A549 (cell line): ENCODE results near the gene FOXQ1. TPM values are rescaled to one million over a fixed set of nuclear protein-coding genes. Genes with fewer than 3 reads are reported as not detected.

ENCODE experiments used
- ATAC-seq, 2 experiments: fragments of 200-7000 bp in 1 of 2; fragments of >200 bp in 1 of 2; cut with Nextera tagmentation in 1 of 2; cut with Tn5 transposase in 1 of 2; 3 replicates each; pipeline versions ENCODE4 v1.8.0 to v1.9.1; 2018 to 2020; ENCODE audit warnings: mild to moderate bottlenecking in 1 of 2, moderate library complexity in 1 of 2
- CTCF ChIA-PET: fragments of 300-600 bp; sonication (Branson Sonifier 250); formaldehyde crosslinking; extraction: SDS; loops from one replicate; lab custom pipeline; 2021; ENCODE audit warnings: antibody characterized with exemption, inconsistent platforms; lab: Yijun Ruan, JAX
- POLR2A ChIA-PET: fragments of 350-600 bp; formaldehyde crosslinking; extraction: SDS; loops from one replicate; lab custom pipeline; 2021; ENCODE audit warnings: antibody characterized with exemption, inconsistent platforms; lab: Yijun Ruan, JAX
- DNase-seq, 2 experiments: peaks; one replicate each; pipeline versions ENCODE4 v3.0.0 to v3.0.0-alpha.2; 2011 to 2016; ENCODE audit warnings: low read depth in 1 of 2, low spot score in 1 of 2
- FAIRE-seq: peaks from 2 replicates; lab custom pipeline; 2011; peaks lifted over from hg19 to GRCh38; lab: Jason Lieb, UNC
- H3K27ac ChIP-seq, 2 experiments: fragments of >200 bp; sonication (Bioruptor Twin); formaldehyde crosslinking; 3 replicates each; pipeline ENCODE4 v1.5.1; 2016 to 2017
- H3K4me1 ChIP-seq: fragments of >200 bp; sonication (Bioruptor Twin); formaldehyde crosslinking; 3 replicates; pipeline ENCODE4 v1.6.1; 2016
- H3K4me2 ChIP-seq: fragments of >200 bp; sonication (Bioruptor Twin); formaldehyde crosslinking; 3 replicates; pipeline ENCODE4 v1.6.1; 2016
- H3K4me3 ChIP-seq: fragments of >200 bp; sonication (Bioruptor Twin); formaldehyde crosslinking; 3 replicates; pipeline ENCODE4 v1.5.1; 2016
- H3K9me3 ChIP-seq: fragments of >200 bp; sonication (Bioruptor Twin); formaldehyde crosslinking; 3 replicates; pipeline ENCODE4 v1.6.1; 2016
- CHD2 ChIP-seq: fragments of 150-350 bp; IDR thresholded peaks from 2 replicates; pipeline ENCODE4 v1.6.1; 2014; ENCODE audit warnings: low read length; ENCODE audit not compliant: partially characterized antibody
- CHD4 ChIP-seq: fragments of 200-600 bp; sonication (generic); IDR thresholded peaks from 2 replicates; pipeline ENCODE4 v1.6.1; 2016; ENCODE audit warnings: antibody characterized with exemption, mild to moderate bottlenecking, borderline replicate concordance
- EHMT2 ChIP-seq: fragments of 200-600 bp; sonication (generic); IDR thresholded peaks from 2 replicates; pipeline ENCODE4 v1.6.1; 2016; ENCODE audit warnings: antibody characterized with exemption, low read depth, mild to moderate bottlenecking, moderate library complexity
- ESRRA ChIP-seq: fragments of 150-350 bp; IDR thresholded peaks from 2 replicates; pipeline ENCODE4 v1.6.1; 2014; ENCODE audit warnings: mild to moderate bottlenecking, low read length, borderline replicate concordance
- FOSL2 ChIP-seq, 2 experiments: fragments of 450-650 bp in 1 of 2; fragments of >200 bp in 1 of 2; sonication (Bioruptor Twin) in 1 of 2; formaldehyde crosslinking; IDR thresholded peaks; 2 replicates each; pipeline versions ENCODE4 v1.5.0 to v1.6.1; 2016 to 2020; ENCODE audit warnings: mild to moderate bottlenecking in 1 of 2, moderate library complexity in 1 of 2
- FOXS1 ChIP-seq: fragments of 250-450 bp; sonication (Bioruptor Pico); IDR thresholded peaks from 2 replicates; pipeline ENCODE4 v1.5.0; 2020; ENCODE audit warnings: mild to moderate bottlenecking, moderate library complexity
- GATA3 ChIP-seq: IDR thresholded peaks from 2 replicates; pipeline ENCODE4 v1.6.1; 2012; ENCODE audit warnings: borderline replicate concordance
- HES2 ChIP-seq: fragments of >200 bp; sonication (Bioruptor Twin); formaldehyde crosslinking; IDR thresholded peaks from 2 replicates; pipeline ENCODE4 v1.6.1; 2016
- HEYL ChIP-seq: fragments of 250-450 bp; sonication (Bioruptor Pico); IDR thresholded peaks from 2 replicates; pipeline ENCODE4 v1.8.0; 2021; ENCODE audit warnings: mild to moderate bottlenecking, moderate library complexity
- HOXA7 ChIP-seq: fragments of 250-450 bp; sonication (Bioruptor Pico); IDR thresholded peaks from 2 replicates; pipeline ENCODE4 v1.5.0; 2020; ENCODE audit warnings: mild to moderate bottlenecking, moderate library complexity
- HOXB5 ChIP-seq: fragments of 250-450 bp; sonication (Bioruptor Pico); IDR thresholded peaks from 2 replicates; pipeline ENCODE4 v1.5.0; 2020; ENCODE audit warnings: mild to moderate bottlenecking, moderate library complexity
- JUN ChIP-seq, 2 experiments: fragments of >200 bp; sonication (Bioruptor Twin); formaldehyde crosslinking; IDR thresholded peaks; 2 replicates in 1 of 2; 3 replicates in 1 of 2; pipeline ENCODE4 v1.6.1; 2016 to 2017
- JUNB ChIP-seq: fragments of >200 bp; sonication (Bioruptor Twin); formaldehyde crosslinking; IDR thresholded peaks from 2 replicates; pipeline ENCODE4 v1.6.1; 2016
- KDM5A ChIP-seq: fragments of 200-600 bp; sonication (generic); IDR thresholded peaks from 2 replicates; pipeline ENCODE4 v1.6.1; 2016; ENCODE audit warnings: antibody characterized with exemption, mild to moderate bottlenecking
- MAX ChIP-seq: IDR thresholded peaks from 2 replicates; pipeline ENCODE4 v1.6.1; 2012
- NFE2L2 ChIP-seq: fragments of 150-350 bp; conservative IDR thresholded peaks from 2 replicates; pipeline ENCODE4 v1.6.1; 2014; ENCODE audit warnings: low read length
- NPAS2 ChIP-seq: fragments of 250-450 bp; sonication (Bioruptor Pico); IDR thresholded peaks from 2 replicates; pipeline ENCODE4 v1.8.0; 2022; ENCODE audit warnings: mild to moderate bottlenecking, moderate library complexity, borderline replicate concordance
- RAD21 ChIP-seq, 2 experiments: fragments of >200 bp in 1 of 2; sonication (Bioruptor Twin) in 1 of 2; formaldehyde crosslinking in 1 of 2; IDR thresholded peaks in 1 of 2; conservative IDR thresholded peaks in 1 of 2; 2 replicates in 1 of 2; 3 replicates in 1 of 2; pipeline ENCODE4 v1.6.1; 2012 to 2018; ENCODE audit warnings: inconsistent platforms in 1 of 2
- REST ChIP-seq: fragments of 200-600 bp; sonication (generic); IDR thresholded peaks from 2 replicates; pipeline ENCODE4 v1.6.1; 2016; ENCODE audit warnings: antibody characterized with exemption, mild to moderate bottlenecking, moderate library complexity
- RFX5 ChIP-seq: fragments of 450-650 bp; IDR thresholded peaks from 2 replicates; pipeline ENCODE4 v1.7.1; 2014; ENCODE audit warnings: antibody characterized with exemption, mild to moderate bottlenecking, moderate library complexity
- RNF2 ChIP-seq: fragments of 200-600 bp; sonication (generic); IDR thresholded peaks from 2 replicates; pipeline ENCODE4 v1.6.1; 2016; ENCODE audit warnings: low read depth, mild to moderate bottlenecking, antibody characterized with exemption, moderate library complexity, borderline replicate concordance
- SMC3 ChIP-seq: fragments of >200 bp; sonication (Bioruptor Twin); formaldehyde crosslinking; IDR thresholded peaks from 3 replicates; pipeline ENCODE4 v1.6.1; 2018; ENCODE audit warnings: inconsistent platforms
- TFCP2L1 ChIP-seq: fragments of 250-450 bp; sonication (Bioruptor Pico); IDR thresholded peaks from 2 replicates; pipeline ENCODE4 v1.5.0; 2021; ENCODE audit warnings: mild to moderate bottlenecking
- ZC3H11A ChIP-seq: fragments of 450-650 bp; IDR thresholded peaks from 2 replicates; pipeline ENCODE4 v1.6.1; 2014; ENCODE audit warnings: antibody characterized with exemption, mild to moderate bottlenecking
- ZFP36 ChIP-seq: fragments of 450-650 bp; IDR thresholded peaks from 2 replicates; pipeline ENCODE4 v1.6.1; 2014; ENCODE audit warnings: borderline replicate concordance; ENCODE audit not compliant: partially characterized antibody
- ZNF302 ChIP-seq: fragments of 250-450 bp; sonication (Bioruptor Pico); IDR thresholded peaks from 2 replicates; pipeline ENCODE4 v1.9.0; 2021; ENCODE audit warnings: inconsistent platforms, mild to moderate bottlenecking, moderate library complexity
- WGBS: methylation state at CpG from one replicate; pipeline ENCODE4 v1.1.6; 2017; ENCODE audit errors: missing lambda C conversion rate; 5-methylcytosine and 5-hydroxymethylcytosine counted together
- polyA plus RNA-seq, 4 experiments: library from polyadenylated mRNA; depleted of rRNA in 3 of 4; stranded (reverse); fragments of >200 nt; fragmentation: RNase III in 1 of 4; extraction: RNeasy Plus Mini Kit Qiagen cat#74134 plus additional on column Dnase treatment in 1 of 4; gene quantifications; 2 replicates in 3 of 4; 3 replicates in 1 of 4; pipeline ENCODE4 v1.2.3, GENCODE V29; 2011 to 2017
- TF ChIP-seq, protein P1 (sequence below): IDR thresholded peaks from 2 replicates; pipeline ENCODE4 v1.6.1; 2012; ENCODE audit warnings: low read depth, borderline replicate concordance
- TF ChIP-seq, protein P2 (sequence below): fragments of >200 bp; sonication (Bioruptor Twin); formaldehyde crosslinking; IDR thresholded peaks from 3 replicates; pipeline ENCODE4 v1.5.1; 2016

Gene FOXQ1
- polyA plus RNA-seq, 2 of the 4 experiments (the other 2 are of a cell fraction), result 3.5 to 3.6 TPM

DNA sequence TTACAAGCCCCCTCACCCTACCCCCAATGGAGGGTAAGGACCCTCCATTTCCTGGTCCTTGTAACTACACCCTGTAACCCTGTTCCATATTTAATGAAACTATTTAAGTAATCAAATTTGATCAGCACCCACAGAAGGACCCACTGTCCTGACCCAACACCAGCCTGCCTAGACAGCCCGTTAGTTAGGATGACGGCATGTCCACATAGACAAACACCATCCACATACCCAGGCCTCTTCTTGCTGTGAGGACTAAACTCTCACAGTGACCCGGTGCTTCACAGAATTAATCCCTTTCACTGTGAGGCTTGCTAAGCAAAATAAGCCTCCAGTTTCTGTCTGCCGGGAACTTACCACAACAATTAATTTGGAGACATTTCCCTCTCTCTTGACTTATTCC, 32.8 kb upstream of the FOXQ1 start:
- Histone ChIP-seq H3K4me2 (no peak overlapping the region), H3K27ac (no peak overlapping the region), H3K4me1 (no peaks in the 10 kb centered on the region), H3K4me3 (no peak overlapping the region), H3K9me3 (no peaks in the 10 kb centered on the region)
- FAIRE-seq (no peak), DNase-seq (no peak), ATAC-seq (no peak)
- 80% methylated on average over 4 of the region's 4 CpGs for WGBS
- POLR2A ChIA-PET, result no interaction called here
- TF ChIP-seq MAX, result no peak
- no peak for TF ChIP-seq EHMT2
- no peak for TF ChIP-seq HEYL (CRISPR knock-in tag)
- no peak for TF ChIP-seq HOXA7 (CRISPR knock-in tag)
- no peak for TF ChIP-seq SMC3
- TF ChIP-seq, protein P1, sequence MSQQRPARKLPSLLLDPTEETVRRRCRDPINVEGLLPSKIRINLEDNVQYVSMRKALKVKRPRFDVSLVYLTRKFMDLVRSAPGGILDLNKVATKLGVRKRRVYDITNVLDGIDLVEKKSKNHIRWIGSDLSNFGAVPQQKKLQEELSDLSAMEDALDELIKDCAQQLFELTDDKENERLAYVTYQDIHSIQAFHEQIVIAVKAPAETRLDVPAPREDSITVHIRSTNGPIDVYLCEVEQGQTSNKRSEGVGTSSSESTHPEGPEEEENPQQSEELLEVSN, result no peak
- no peak for TF ChIP-seq RNF2
- no peak for TF ChIP-seq ZFP36
- no peak for TF ChIP-seq RFX5
- TF ChIP-seq, protein P2, sequence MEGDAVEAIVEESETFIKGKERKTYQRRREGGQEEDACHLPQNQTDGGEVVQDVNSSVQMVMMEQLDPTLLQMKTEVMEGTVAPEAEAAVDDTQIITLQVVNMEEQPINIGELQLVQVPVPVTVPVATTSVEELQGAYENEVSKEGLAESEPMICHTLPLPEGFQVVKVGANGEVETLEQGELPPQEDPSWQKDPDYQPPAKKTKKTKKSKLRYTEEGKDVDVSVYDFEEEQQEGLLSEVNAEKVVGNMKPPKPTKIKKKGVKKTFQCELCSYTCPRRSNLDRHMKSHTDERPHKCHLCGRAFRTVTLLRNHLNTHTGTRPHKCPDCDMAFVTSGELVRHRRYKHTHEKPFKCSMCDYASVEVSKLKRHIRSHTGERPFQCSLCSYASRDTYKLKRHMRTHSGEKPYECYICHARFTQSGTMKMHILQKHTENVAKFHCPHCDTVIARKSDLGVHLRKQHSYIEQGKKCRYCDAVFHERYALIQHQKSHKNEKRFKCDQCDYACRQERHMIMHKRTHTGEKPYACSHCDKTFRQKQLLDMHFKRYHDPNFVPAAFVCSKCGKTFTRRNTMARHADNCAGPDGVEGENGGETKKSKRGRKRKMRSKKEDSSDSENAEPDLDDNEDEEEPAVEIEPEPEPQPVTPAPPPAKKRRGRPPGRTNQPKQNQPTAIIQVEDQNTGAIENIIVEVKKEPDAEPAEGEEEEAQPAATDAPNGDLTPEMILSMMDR, result no peak
- no peak for TF ChIP-seq REST
- TF ChIP-seq CHD2, result no peak
- no peak for TF ChIP-seq ZC3H11A
- no peak for TF ChIP-seq HES2
- TF ChIP-seq CHD4, result no peak
- TF ChIP-seq NFE2L2, result no peak
- no peak for TF ChIP-seq ZNF302
- TF ChIP-seq JUNB, result no peak
- TF ChIP-seq NPAS2 (CRISPR knock-in tag), result no peak
- TF ChIP-seq FOSL2 (IDR thresholded peaks at IDR 0.05), result no peak
- no peak for TF ChIP-seq FOSL2 (CRISPR knock-in tag; IDR thresholded peaks at IDR 0.05)
- CTCF ChIA-PET, result interaction anchor here (0.5 kb wide), 1 partner anchor 21 kb away, joined by 3 read pairs; no protein-coding TSS in a partner anchor

- H3K27ac ChIP-seq, result no peak overlapping the region
- TF ChIP-seq MAX (no peak), FOXS1 (no peak), ESRRA (no peak), GATA3 (no peak), HOXB5 (CRISPR knock-in tag) (no peak), ZNF302 (no peak), SMC3 (no peak), RNF2 (no peak), ZFP36 (no peak), JUN (IDR thresholded peaks at IDR 0.05) (no peak), RFX5 (no peak), HOXA7 (CRISPR knock-in tag) (no peak), NPAS2 (CRISPR knock-in tag) (no peak), NFE2L2 (no peak), TFCP2L1 (no peak), KDM5A (no peak), FOSL2 (IDR thresholded peaks at IDR 0.05) (no peak), FOSL2 (CRISPR knock-in tag; IDR thresholded peaks at IDR 0.05) (no peak), RAD21 (conservative IDR thresholded peaks at IDR 0.05 in 1 of 2, IDR thresholded peaks at IDR 0.05 in 1 of 2) (no peak)
- no peak for DNase-seq
- POLR2A ChIA-PET, result no interaction called here
- FAIRE-seq, result no peak
- ATAC-seq, result no peak
- CTCF ChIA-PET, result interaction anchor here (0.6 kb wide), 1 partner anchor 12 kb away, joined by 3 read pairs; no protein-coding TSS in a partner anchor
- 54% methylated on average over 6 of the region's 8 CpGs for WGBS
- H3K4me1 ChIP-seq, result peaks cover 2% of the 10 kb centered on the region; the same call in 1 of the 3 replicates
- H3K4me2 ChIP-seq, result no peak overlapping the region
- no peaks in the 10 kb centered on the region for H3K9me3 ChIP-seq
- no peak overlapping the region for H3K4me3 ChIP-seq
Measured at GRCh38 chr6:1280666-1281300, 31.1 kb upstream of the FOXQ1 start.
